Fibroblast of lung (primary cell): ENCODE data around the gene ARHGAP1. TPM values are rescaled to one million over a fixed set of nuclear protein-coding genes. Genes with fewer than 3 reads are reported as not detected.
A peak's percentile ranks its signal among the peaks of the same experiment; 100 is the strongest.

ENCODE experiments used
- DNase-seq, 2 donors: peaks; one replicate each; pipeline versions ENCODE4 v3.0.0 to v3.0.0-alpha.2; 2010; ENCODE audit warnings: low read depth in 2 of 2
- H2AFZ ChIP-seq: 2 replicates; pipeline ENCODE4 v1.5.1; 2012; ENCODE audit warnings: low read length, control low read depth, inconsistent platforms
- H3K27ac ChIP-seq: 2 replicates; pipeline ENCODE4 v1.5.1; 2011; ENCODE audit warnings: low read length, control low read depth; ENCODE audit not compliant: insufficient read depth
- H3K27me3 ChIP-seq: 2 replicates; pipeline ENCODE4 v1.5.1; 2011; ENCODE audit warnings: mild to moderate bottlenecking, low read length; ENCODE audit not compliant: control insufficient read depth, insufficient read depth
- H3K36me3 ChIP-seq: 2 replicates; pipeline ENCODE4 v1.5.1; 2011; ENCODE audit warnings: low read length; ENCODE audit not compliant: control insufficient read depth, insufficient read depth
- H3K4me1 ChIP-seq: 2 replicates; pipeline ENCODE4 v1.5.1; 2011; ENCODE audit warnings: low read length; ENCODE audit not compliant: control insufficient read depth, insufficient read depth; ENCODE audit errors: extremely low read depth
- H3K4me2 ChIP-seq: 2 replicates; pipeline ENCODE4 v1.5.1; 2011; ENCODE audit warnings: low read length, control low read depth; ENCODE audit not compliant: insufficient read depth; ENCODE audit errors: extremely low read depth
- H3K4me3 ChIP-seq, 4 experiments: fragments of 200-600 bp in 1 of 4; sonication (generic) in 1 of 4; replicated peaks in 1 of 4; 2 replicates each; pipeline ENCODE4 v1.5.1; 2011 to 2016; ENCODE audit warnings: low read length in 4 of 4, low read depth in 3 of 4, mild to moderate bottlenecking in 3 of 4, control low read depth in 2 of 4, inconsistent platforms in 1 of 4, mixed read lengths in 1 of 4; ENCODE audit not compliant: insufficient read depth in 1 of 4; ENCODE audit errors: control extremely low read depth in 1 of 4
- H3K79me2 ChIP-seq: 2 replicates; pipeline ENCODE4 v1.5.1; 2012; ENCODE audit warnings: mild to moderate bottlenecking, low read length, inconsistent platforms; ENCODE audit not compliant: control insufficient read depth, insufficient read depth
- H3K9ac ChIP-seq: 2 replicates; pipeline ENCODE4 v1.5.1; 2011; ENCODE audit warnings: mild to moderate bottlenecking, low read length, control low read depth; ENCODE audit not compliant: insufficient read depth
- H3K9me3 ChIP-seq: 2 replicates; pipeline ENCODE4 v1.5.1; 2012; ENCODE audit warnings: low read depth, low read length; ENCODE audit not compliant: control insufficient read depth, insufficient read depth
- H4K20me1 ChIP-seq: 2 replicates; pipeline ENCODE4 v1.5.1; 2011; ENCODE audit warnings: low read length; ENCODE audit not compliant: control insufficient read depth, insufficient read depth; ENCODE audit errors: extremely low read depth
- CTCF ChIP-seq, 2 donors: IDR thresholded peaks in 1 of 2; conservative IDR thresholded peaks in 1 of 2; 1 replicate in 1 of 2; 2 replicates in 1 of 2; pipeline ENCODE4 v1.5.1; 2011 to 2012; ENCODE audit warnings: low read length in 2 of 2, control low read depth in 1 of 2, inconsistent platforms in 1 of 2, low read depth in 1 of 2, mild to moderate bottlenecking in 1 of 2
- EZH2 ChIP-seq: IDR thresholded peaks from 2 replicates; pipeline ENCODE4 v1.5.1; 2012; ENCODE audit warnings: low read length, control low read depth, mild to moderate bottlenecking; ENCODE audit errors: missing control alignments
- polyA plus RNA-seq, 2 donors: library from polyadenylated mRNA; depleted of rRNA in 1 of 2; stranded (reverse) in 1 of 2; unstranded in 1 of 2; fragments of >200 nt; gene quantifications; 2 replicates each; pipeline ENCODE4 v1.2.1, GENCODE V29; 2011 to 2012; ENCODE audit warnings: missing spikeins in 1 of 2
- total RNA-seq: library from RNA; depleted of rRNA; stranded (reverse); fragments of >200 nt; gene quantifications from 2 replicates; pipeline ENCODE4 v1.2.1, GENCODE V29; 2014

The ARHGAP1 gene
- total and polyA plus RNA-seq, 2 donors (not counting 1 experiment from before 2014, with no cell fraction given), result 34.4 to 38.0 TPM

DNA sequence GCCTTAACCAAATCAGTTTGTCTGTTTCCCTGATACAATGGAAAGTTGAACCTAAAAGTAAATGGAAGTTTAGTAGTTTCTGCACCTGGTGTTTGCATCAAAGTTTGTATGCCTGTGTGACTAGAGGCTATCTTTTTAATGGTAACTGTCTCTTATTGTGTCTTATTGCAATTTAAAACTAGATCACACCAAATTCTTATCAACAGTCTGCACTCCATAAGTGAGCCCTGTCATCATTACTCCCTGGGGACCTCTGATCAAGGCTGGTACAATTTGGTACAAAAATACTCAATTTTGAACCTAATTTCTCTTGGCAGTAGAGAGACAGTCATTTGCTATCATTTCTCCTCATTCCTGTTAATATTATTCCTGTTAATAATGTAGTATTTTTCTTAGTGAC is 38.1 kb downstream of the ARHGAP1 start:
- H3K27me3 ChIP-seq, result no peaks in the 10 kb centered on the region
- H3K9ac ChIP-seq, result no peak overlapping the region
- TF ChIP-seq EZH2, result no peak
- TF ChIP-seq CTCF (conservative IDR thresholded peaks at IDR 0.05 in 1 of 2, IDR thresholded peaks at IDR 0.05 in 1 of 2; ENCODE audit: low read depth in 1 of 2, low read length in 2 of 2), result no peak
- H3K27ac ChIP-seq, result no peak overlapping the region
- H3K36me3 ChIP-seq, result peaks cover 2% of the 10 kb centered on the region
- no peaks in the 10 kb centered on the region for H3K9me3 ChIP-seq
- H3K79me2 ChIP-seq, result no peaks in the 10 kb centered on the region
- no peak for DNase-seq
- H2AFZ ChIP-seq, result no peak overlapping the region
- no peak overlapping the region for H3K4me2 ChIP-seq
- H4K20me1 ChIP-seq, result no peaks in the 10 kb centered on the region
- H3K4me1 ChIP-seq, result no peaks in the 10 kb centered on the region
- no peak overlapping the region for H3K4me3 ChIP-seq

- no peaks in the 10 kb centered on the region for H3K27me3 ChIP-seq
- no peak overlapping the region for H3K4me2 ChIP-seq
- no peak for DNase-seq
- TF ChIP-seq CTCF (conservative IDR thresholded peaks at IDR 0.05 in 1 of 2, IDR thresholded peaks at IDR 0.05 in 1 of 2; ENCODE audit: low read depth in 1 of 2, low read length in 2 of 2) (no peak), EZH2 (no peak)
- H3K27ac ChIP-seq, result no peak overlapping the region
- H3K9me3 ChIP-seq, result no peaks in the 10 kb centered on the region
- no peak overlapping the region for H2AFZ ChIP-seq
- no peaks in the 10 kb centered on the region for H3K79me2 ChIP-seq
- H3K36me3 ChIP-seq, result peaks cover 2% of the 10 kb centered on the region
- no peaks in the 10 kb centered on the region for H3K4me1 ChIP-seq
- no peak overlapping the region for H3K4me3 ChIP-seq
- no peak overlapping the region for H3K9ac ChIP-seq
- no peaks in the 10 kb centered on the region for H4K20me1 ChIP-seq
Observed at GRCh38 chr11:46661836-46662235, 38.6 kb downstream of the ARHGAP1 start.

GRCh38 chr11:46659908-46660307 is 40.5 kb downstream of the ARHGAP1 start:
- TF ChIP-seq CTCF (conservative IDR thresholded peaks at IDR 0.05 in 1 of 2, IDR thresholded peaks at IDR 0.05 in 1 of 2; ENCODE audit: low read depth in 1 of 2, low read length in 2 of 2) (no peak), EZH2 (no peak)
- Histone ChIP-seq H2AFZ (no peak overlapping the region), H3K27ac (no peak overlapping the region), H3K4me2 (no peak overlapping the region), H3K79me2 (no peaks in the 10 kb centered on the region), H3K27me3 (no peaks in the 10 kb centered on the region), H3K9ac (no peak overlapping the region), H3K4me1 (no peaks in the 10 kb centered on the region), H3K36me3 (peaks cover 2% of the 10 kb centered on the region), H4K20me1 (no peaks in the 10 kb centered on the region), H3K9me3 (no peaks in the 10 kb centered on the region), H3K4me3 (no peak overlapping the region)
- DNase-seq, result peak; percentile 69 to 83
